ENCODE data around the gene SH3BGRL. TPM values are rescaled to one million over a fixed set of nuclear protein-coding genes. Genes with fewer than 3 reads are reported as not detected.

The SH3BGRL gene
- polyA plus RNA-seq, 3 donors, result 203 to 374 (median 318) TPM

DNA sequence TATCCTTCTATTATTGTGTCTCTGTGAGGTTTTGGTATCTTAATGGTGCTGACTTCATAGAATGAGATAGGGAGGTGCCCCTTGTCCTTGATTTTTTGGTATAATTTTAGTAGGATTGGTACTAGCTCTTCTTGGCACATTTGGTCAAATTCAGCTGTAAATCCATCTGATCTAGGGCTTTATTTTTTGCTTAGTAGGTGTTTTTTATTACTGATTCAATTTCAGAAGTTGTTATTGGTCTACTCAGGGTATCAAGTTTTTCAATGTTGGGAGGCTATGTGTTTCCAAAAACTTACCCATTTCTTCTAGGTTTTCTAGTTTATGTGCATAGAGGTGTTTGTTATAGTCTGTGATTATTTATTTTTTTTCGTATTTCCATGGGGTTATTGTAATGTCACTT, 103.3 kb downstream of the SH3BGRL start:
- intact Hi-C loops (cut with micrococcal nuclease), result no loop called here
- no peak overlapping the region for H3K4me2 ChIP-seq (replicated peaks; ENCODE audit: extremely low read depth, low read length, poor library complexity, severe bottlenecking)
- no peaks in the 10 kb centered on the region for H3K79me2 ChIP-seq (ENCODE audit: insufficient read depth, low read length)
- no peak overlapping the region for H3K4me3 ChIP-seq (replicated peaks in 1 of 3; ENCODE audit: low read depth in 2 of 3, low read length in 3 of 3)
- Mint-ChIP-seq H3K27ac (no peak overlapping the region), H3K4me1 (peaks cover 8% of the 10 kb centered on the region), H3K9me3 (peaks cover 0 to 11% (median 4%) of the 10 kb centered on the region in 7 donors), H3K27me3 (ENCODE audit: low read depth in 3 of 3) (no peaks in the 10 kb centered on the region), H3K4me3 (no peak overlapping the region), H3K36me3 (peaks cover 3 to 9% of the 10 kb centered on the region in 2 donors)
- H3K9ac ChIP-seq (ENCODE audit: insufficient read depth, low read length, poor library complexity, severe bottlenecking), result no peak overlapping the region
- no peaks in the 10 kb centered on the region for H3K27me3 ChIP-seq (ENCODE audit: control insufficient read depth in 2 of 2, insufficient read depth in 2 of 2, low read length in 2 of 2)
- H3K4me1 ChIP-seq (ENCODE audit: control insufficient read depth in 1 of 2, insufficient read depth in 2 of 2, low read length in 2 of 2), result no peaks in the 10 kb centered on the region
- DNase-seq, result no peak
- H4K20me1 ChIP-seq (ENCODE audit: insufficient read depth, low read length), result peaks cover 6% of the 10 kb centered on the region
- H3K36me3 ChIP-seq (replicated peaks in 1 of 2; ENCODE audit: control insufficient read depth in 1 of 2, insufficient read depth in 2 of 2, low read length in 2 of 2), result no peaks in the 10 kb centered on the region
- no peak overlapping the region for H3K27ac ChIP-seq (ENCODE audit: low read depth in 1 of 2, low read length in 2 of 2)
- no peaks in the 10 kb centered on the region for H3K9me3 ChIP-seq (replicated peaks in 1 of 2; ENCODE audit: control insufficient read depth in 1 of 2, insufficient read depth in 1 of 2, low read length in 2 of 2)
- no CpG with 5 or more reads among the region's 1 CpG for WGBS (ENCODE audit: insufficient coverage)
- no peak overlapping the region for H2AFZ ChIP-seq (ENCODE audit: insufficient read depth, low read depth, low read length, poor library complexity, severe bottlenecking)
- TF ChIP-seq, protein P1, sequence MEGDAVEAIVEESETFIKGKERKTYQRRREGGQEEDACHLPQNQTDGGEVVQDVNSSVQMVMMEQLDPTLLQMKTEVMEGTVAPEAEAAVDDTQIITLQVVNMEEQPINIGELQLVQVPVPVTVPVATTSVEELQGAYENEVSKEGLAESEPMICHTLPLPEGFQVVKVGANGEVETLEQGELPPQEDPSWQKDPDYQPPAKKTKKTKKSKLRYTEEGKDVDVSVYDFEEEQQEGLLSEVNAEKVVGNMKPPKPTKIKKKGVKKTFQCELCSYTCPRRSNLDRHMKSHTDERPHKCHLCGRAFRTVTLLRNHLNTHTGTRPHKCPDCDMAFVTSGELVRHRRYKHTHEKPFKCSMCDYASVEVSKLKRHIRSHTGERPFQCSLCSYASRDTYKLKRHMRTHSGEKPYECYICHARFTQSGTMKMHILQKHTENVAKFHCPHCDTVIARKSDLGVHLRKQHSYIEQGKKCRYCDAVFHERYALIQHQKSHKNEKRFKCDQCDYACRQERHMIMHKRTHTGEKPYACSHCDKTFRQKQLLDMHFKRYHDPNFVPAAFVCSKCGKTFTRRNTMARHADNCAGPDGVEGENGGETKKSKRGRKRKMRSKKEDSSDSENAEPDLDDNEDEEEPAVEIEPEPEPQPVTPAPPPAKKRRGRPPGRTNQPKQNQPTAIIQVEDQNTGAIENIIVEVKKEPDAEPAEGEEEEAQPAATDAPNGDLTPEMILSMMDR (IDR thresholded peaks at IDR 0.05), result no peak

DNA sequence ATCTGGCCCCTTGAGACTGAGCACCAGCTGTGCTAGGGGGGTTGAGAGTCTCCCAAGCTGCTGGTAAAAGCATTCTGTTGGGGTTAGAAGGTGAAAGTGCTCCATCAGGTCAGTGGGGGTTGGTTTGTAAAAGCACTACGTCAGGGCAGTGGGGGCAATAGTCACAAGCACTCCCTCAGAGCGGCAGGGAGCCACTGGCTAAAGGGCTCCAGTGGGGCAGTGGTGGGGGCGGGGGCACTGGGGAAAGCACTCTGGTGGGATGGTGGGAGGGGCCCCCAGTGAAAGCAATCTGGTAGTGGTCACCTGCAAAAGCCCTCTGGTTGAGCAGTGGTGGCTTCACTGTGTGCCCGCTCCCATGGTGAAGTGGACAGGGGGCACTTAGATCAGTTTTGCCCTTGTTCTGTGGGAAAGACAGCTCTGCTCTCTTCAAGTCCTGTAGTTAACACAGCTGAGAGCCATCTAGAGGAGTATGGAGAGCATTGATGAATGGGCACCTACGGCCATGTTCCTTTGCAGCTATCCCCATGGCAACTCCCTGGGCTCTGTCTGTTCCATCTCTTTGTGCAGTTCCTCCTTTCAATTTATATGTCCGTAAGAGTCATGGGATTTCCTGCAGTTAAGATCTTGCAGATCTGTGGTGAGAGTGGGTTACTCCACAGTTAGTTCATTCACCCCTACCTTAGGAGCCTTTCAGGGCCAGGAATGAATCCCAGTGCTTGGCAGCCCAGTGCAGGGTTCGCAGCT, 106.4 kb downstream of the SH3BGRL start:
- H3K9ac ChIP-seq (ENCODE audit: insufficient read depth, low read length, poor library complexity, severe bottlenecking), result no peak overlapping the region
- H3K4me2 ChIP-seq (replicated peaks; ENCODE audit: extremely low read depth, low read length, poor library complexity, severe bottlenecking), result no peak overlapping the region
- Mint-ChIP-seq H3K27me3 (ENCODE audit: low read depth in 3 of 3) (no peaks in the 10 kb centered on the region), H3K4me3 (no peak overlapping the region), H3K36me3 (peaks cover 10 to 11% of the 10 kb centered on the region in 2 donors), H3K27ac (peak overlapping the region in 2 of 7 donors; percentile 37 to 54), H3K4me1 (peaks cover 8% of the 10 kb centered on the region), H3K9me3 (peaks cover 0 to 16% (median 4%) of the 10 kb centered on the region in 7 donors)
- peaks cover 6% of the 10 kb centered on the region for H4K20me1 ChIP-seq (ENCODE audit: insufficient read depth, low read length)
- H3K9me3 ChIP-seq (replicated peaks in 1 of 2; ENCODE audit: control insufficient read depth in 1 of 2, insufficient read depth in 1 of 2, low read length in 2 of 2), result no peaks in the 10 kb centered on the region
- no peak for DNase-seq
- TF ChIP-seq, protein P1 (IDR thresholded peaks at IDR 0.05), result no peak
- H3K27me3 ChIP-seq (ENCODE audit: control insufficient read depth in 2 of 2, insufficient read depth in 2 of 2, low read length in 2 of 2), result no peaks in the 10 kb centered on the region
- no peak overlapping the region for H3K27ac ChIP-seq (ENCODE audit: low read depth in 1 of 2, low read length in 2 of 2)
- no peak overlapping the region for H3K4me3 ChIP-seq (replicated peaks in 1 of 3; ENCODE audit: low read depth in 2 of 3, low read length in 3 of 3)
- H2AFZ ChIP-seq (ENCODE audit: insufficient read depth, low read depth, low read length, poor library complexity, severe bottlenecking), result no peak overlapping the region
- no peaks in the 10 kb centered on the region for H3K4me1 ChIP-seq (ENCODE audit: control insufficient read depth in 1 of 2, insufficient read depth in 2 of 2, low read length in 2 of 2)
- no peaks in the 10 kb centered on the region for H3K79me2 ChIP-seq (ENCODE audit: insufficient read depth, low read length)
- no peaks in the 10 kb centered on the region for H3K36me3 ChIP-seq (replicated peaks in 1 of 2; ENCODE audit: control insufficient read depth in 1 of 2, insufficient read depth in 2 of 2, low read length in 2 of 2)
- WGBS (ENCODE audit: insufficient coverage), result 100% methylated on average over 3 of the region's 7 CpGs
- intact Hi-C loops (cut with micrococcal nuclease), result no loop called here
